Neural cell (in vitro differentiated cells): ENCODE data around the gene FAM89A. TPM values are rescaled to one million over a fixed set of nuclear protein-coding genes. Genes with fewer than 3 reads are reported as not detected.

ENCODE experiments used
- H2AFZ ChIP-seq: fragments of 200-600, 300-800 bp; sonication (generic), shearing (Covaris generic); 2 replicates; pipeline ENCODE4 v1.6.0; 2014; ENCODE audit warnings: low read depth, mild to moderate bottlenecking, antibody characterized with exemption, low read length, moderate library complexity
- H3F3A ChIP-seq: fragments of 200-600 bp; shearing (Covaris generic); 2 replicates; pipeline ENCODE4 v1.6.1; 2016; ENCODE audit warnings: mild to moderate bottlenecking, moderate library complexity, mixed read lengths, antibody characterized with exemption, low read length; ENCODE audit not compliant: insufficient read depth, poor library complexity, severe bottlenecking
- H3K27ac ChIP-seq: fragments of 200-600, 300-800 bp; sonication (generic), shearing (Covaris generic); 2 replicates; pipeline ENCODE4 v1.5.1; 2014; ENCODE audit warnings: mild to moderate bottlenecking, low read length, moderate library complexity
- H3K27me3 ChIP-seq: fragments of 300-800, 200-600 bp; sonication (generic), shearing (Covaris generic); 2 replicates; pipeline ENCODE4 v1.6.0; 2014; ENCODE audit warnings: mild to moderate bottlenecking, low read depth, low read length, moderate library complexity; ENCODE audit not compliant: insufficient read depth
- H3K36me3 ChIP-seq: fragments of 300-800, 200-600 bp; sonication (generic), shearing (Covaris generic); 2 replicates; pipeline ENCODE4 v1.5.1; 2014; ENCODE audit warnings: mild to moderate bottlenecking, antibody characterized with exemption, low read length, moderate library complexity; ENCODE audit not compliant: insufficient read depth
- H3K4me2 ChIP-seq: fragments of 300-800, 200-600 bp; sonication (generic), shearing (Covaris generic); 2 replicates; pipeline ENCODE4 v1.6.0; 2014; ENCODE audit warnings: mild to moderate bottlenecking, low read length
- H3K4me3 ChIP-seq: fragments of 300-800, 200-600 bp; sonication (generic), shearing (Covaris generic); 2 replicates; pipeline ENCODE4 v1.5.1; 2014; ENCODE audit warnings: mild to moderate bottlenecking, low read length, moderate library complexity
- H3K79me2 ChIP-seq: fragments of 200-600 bp; shearing (Covaris generic); replicated peaks from 2 replicates; pipeline ENCODE4 v1.6.0; 2014; ENCODE audit warnings: mild to moderate bottlenecking, low read length, moderate library complexity; ENCODE audit not compliant: insufficient read depth
- H3K9ac ChIP-seq: fragments of 300-800, 200-600 bp; sonication (generic), shearing (Covaris generic); 2 replicates; pipeline ENCODE4 v1.6.1; 2016; ENCODE audit warnings: mild to moderate bottlenecking, low read length, mixed read lengths
- H3K9me2 ChIP-seq: fragments of 200-600 bp; shearing (Covaris generic); 2 replicates; pipeline ENCODE4 v1.6.1; 2016; ENCODE audit warnings: mild to moderate bottlenecking, low read length, mixed read lengths; ENCODE audit not compliant: insufficient read depth
- H3K9me3 ChIP-seq: fragments of 200-600, 300-800 bp; sonication (generic), shearing (Covaris generic); 2 replicates; pipeline ENCODE4 v1.6.1; 2016; ENCODE audit warnings: mild to moderate bottlenecking, mixed run types, low read length, moderate library complexity, mixed read lengths
- H4K20me1 ChIP-seq: fragments of 200-600 bp; shearing (Covaris generic); 2 replicates; pipeline ENCODE4 v1.6.1; 2016; ENCODE audit warnings: mild to moderate bottlenecking, mixed run types; ENCODE audit not compliant: insufficient read depth
- EP300 ChIP-seq: fragments of 450-650 bp; conservative IDR thresholded peaks from 2 replicates; pipeline ENCODE4 v1.6.1; 2014; ENCODE audit warnings: antibody characterized with exemption, mild to moderate bottlenecking, moderate library complexity; ENCODE audit not compliant: poor library complexity, severe bottlenecking
- POLR2AphosphoS5 ChIP-seq: IDR thresholded peaks from 2 replicates; pipeline ENCODE4 v1.6.1; 2012
- RAD21 ChIP-seq: fragments of 450-650 bp; conservative IDR thresholded peaks from 2 replicates; pipeline ENCODE4 v1.6.1; 2014; ENCODE audit warnings: antibody characterized with exemption, mild to moderate bottlenecking, moderate library complexity
- TAF1 ChIP-seq: IDR thresholded peaks from 2 replicates; pipeline ENCODE4 v1.6.1; 2012; ENCODE audit warnings: low read depth
- polyA plus RNA-seq: library from polyadenylated mRNA; depleted of rRNA; stranded (reverse); fragments of >200 nt; gene quantifications from 2 replicates; pipeline ENCODE4 v1.2.3, GENCODE V29; 2014
- TF ChIP-seq, protein P1 (sequence below): IDR thresholded peaks from 2 replicates; pipeline ENCODE4 v1.6.1; 2012; ENCODE audit warnings: borderline replicate concordance

FAM89A gene
- polyA plus RNA-seq, 1 donor from 2014 or later: 0.20 TPM

DNA sequence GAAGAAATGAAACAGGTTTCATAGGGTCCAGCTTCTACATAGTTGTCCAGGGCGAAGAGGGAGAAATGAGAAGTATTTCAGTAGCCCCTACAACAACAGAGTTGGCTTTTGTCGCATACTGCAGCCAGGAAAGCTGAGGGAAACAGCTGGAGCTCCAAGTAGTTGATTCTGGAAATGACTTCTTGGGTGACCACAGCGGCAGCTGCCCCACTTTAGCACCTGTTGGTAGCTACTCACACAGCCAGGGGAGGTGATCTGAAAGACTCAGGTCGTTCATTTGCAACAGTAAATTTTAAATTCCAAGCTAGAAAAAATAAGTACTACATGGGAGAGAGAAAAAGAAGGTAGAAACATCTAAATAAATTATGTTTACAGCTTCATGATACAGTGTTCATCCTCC is 63.7 kb downstream of the FAM89A start:
- Histone ChIP-seq H4K20me1 (no peaks in the 10 kb centered on the region), H3K36me3 (peaks cover 6% of the 10 kb centered on the region), H3K27me3 (no peaks in the 10 kb centered on the region), H3K4me2 (no peak overlapping the region), H3K27ac (no peak overlapping the region), H3K9me3 (no peaks in the 10 kb centered on the region), H3K79me2 (peaks cover 27% of the 10 kb centered on the region), H3K4me3 (peak overlapping the region; percentile 92), H3K9ac (no peak overlapping the region), H3F3A (no peaks in the 10 kb centered on the region), H3K9me2 (no peaks in the 10 kb centered on the region), H2AFZ (no peak overlapping the region)
- TF ChIP-seq TAF1 (no peak), RAD21 (no peak)

DNA sequence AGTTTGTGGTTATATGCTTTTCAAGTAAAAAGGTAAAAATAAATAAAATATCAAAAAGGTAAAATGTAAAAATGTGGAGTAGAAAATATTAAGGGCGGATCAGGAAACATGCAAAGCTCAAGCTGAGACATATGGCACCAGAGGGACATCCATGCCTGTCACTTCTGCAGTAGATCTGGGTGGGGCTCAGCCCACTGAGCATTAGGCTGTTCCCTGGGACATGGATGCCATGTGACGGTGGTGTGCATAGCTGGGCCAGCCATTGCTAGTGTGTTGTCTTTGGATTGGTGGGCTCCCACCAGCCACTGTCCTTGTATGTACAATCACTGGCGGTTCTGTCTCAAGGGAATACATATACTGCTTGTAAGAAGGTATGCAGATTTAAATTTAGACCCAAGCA is 64.4 kb downstream of the FAM89A start:
- Histone ChIP-seq H3K27me3 (no peaks in the 10 kb centered on the region), H3K27ac (no peak overlapping the region), H3K79me2 (peaks cover 27% of the 10 kb centered on the region), H3F3A (no peaks in the 10 kb centered on the region), H3K4me2 (no peak overlapping the region), H2AFZ (no peak overlapping the region), H3K9me2 (no peaks in the 10 kb centered on the region), H3K4me3 (no peak overlapping the region), H3K9me3 (no peaks in the 10 kb centered on the region), H4K20me1 (no peaks in the 10 kb centered on the region), H3K36me3 (peaks cover 6% of the 10 kb centered on the region), H3K9ac (no peak overlapping the region)
- no peak for TF ChIP-seq TAF1

DNA sequence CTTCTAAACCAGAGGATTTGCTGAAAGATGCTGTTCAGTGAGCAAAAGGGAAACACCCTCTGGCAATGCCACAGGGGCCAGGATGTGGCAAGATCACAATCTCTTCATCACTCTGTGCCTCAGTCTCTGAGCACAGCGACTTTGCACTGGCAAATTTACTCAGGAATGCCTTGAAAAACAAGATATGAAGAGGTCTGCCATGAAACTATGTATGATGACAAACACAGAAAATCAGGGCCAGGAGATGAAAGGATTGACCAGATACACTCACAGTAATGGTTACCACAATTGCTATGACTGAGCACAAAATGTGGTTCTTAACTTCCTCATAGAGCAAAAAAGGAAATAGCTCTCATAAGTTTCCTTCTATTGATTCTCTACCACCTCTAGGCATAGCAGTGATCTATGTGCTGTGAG is 67.2 kb downstream of the FAM89A start:
- H3K9me2 ChIP-seq: no peaks in the 10 kb centered on the region
- no peaks in the 10 kb centered on the region for H3K9me3 ChIP-seq
- TF ChIP-seq EP300: no peak
- H3K4me2 ChIP-seq: no peak overlapping the region
- peaks cover 6% of the 10 kb centered on the region for H3K36me3 ChIP-seq
- peaks cover 21% of the 10 kb centered on the region for H3K79me2 ChIP-seq
- no peak overlapping the region for H3K4me3 ChIP-seq
- H3K27me3 ChIP-seq: no peaks in the 10 kb centered on the region
- H3F3A ChIP-seq: no peaks in the 10 kb centered on the region
- no peak overlapping the region for H2AFZ ChIP-seq
- H4K20me1 ChIP-seq: no peaks in the 10 kb centered on the region
- no peak overlapping the region for H3K27ac ChIP-seq
- no peak overlapping the region for H3K9ac ChIP-seq

DNA sequence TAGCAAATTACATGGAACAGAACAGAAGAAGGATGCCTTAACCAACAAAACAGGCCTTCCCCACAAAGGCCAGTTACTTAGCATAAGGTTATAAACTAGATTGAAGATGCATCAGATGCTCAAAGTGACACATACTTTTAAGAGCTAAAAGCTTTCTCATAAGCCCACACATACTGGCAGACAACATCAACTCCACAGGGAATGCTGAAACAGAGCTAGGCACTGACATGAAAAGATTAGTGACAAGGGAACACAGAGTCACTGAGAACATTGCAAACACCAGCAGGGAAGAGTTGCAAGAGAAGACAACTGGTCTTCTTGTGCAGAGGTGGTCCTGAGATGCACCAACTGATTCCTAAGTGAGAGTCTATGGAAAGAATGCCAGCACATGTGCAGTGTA is 68.3 kb downstream of the FAM89A start:
- Histone ChIP-seq H3K27me3 (no peaks in the 10 kb centered on the region), H3K36me3 (peaks cover 6% of the 10 kb centered on the region), H4K20me1 (no peaks in the 10 kb centered on the region), H3K27ac (no peak overlapping the region), H3K9ac (no peak overlapping the region), H2AFZ (no peak overlapping the region), H3K4me2 (no peak overlapping the region), H3K9me2 (no peaks in the 10 kb centered on the region), H3K4me3 (peak overlapping the region; percentile 36), H3F3A (no peaks in the 10 kb centered on the region), H3K9me3 (no peaks in the 10 kb centered on the region), H3K79me2 (peaks cover 14% of the 10 kb centered on the region)
- TF ChIP-seq EP300 (peak; percentile 46), POLR2AphosphoS5 (peak; percentile 75), RAD21 (no peak)

DNA sequence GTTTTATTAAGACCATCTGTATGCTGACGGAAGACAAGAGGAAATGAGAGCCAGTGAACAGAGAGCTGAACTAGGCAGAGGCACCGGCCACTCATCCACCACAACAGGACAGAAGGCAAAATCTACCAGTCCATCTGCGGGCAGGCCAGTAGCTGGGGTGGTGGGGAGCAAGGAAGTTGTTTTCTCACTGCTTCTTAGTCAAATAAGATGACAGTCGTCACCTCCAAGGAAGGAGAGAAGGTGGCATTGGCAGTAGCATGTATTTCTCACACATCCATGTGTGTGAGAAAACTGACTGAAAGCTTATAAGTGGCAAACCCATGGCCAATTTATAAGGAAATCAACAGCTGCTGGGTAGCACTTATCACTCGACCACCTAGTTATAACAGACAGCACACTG is 69.6 kb downstream of the FAM89A start:
- no peaks in the 10 kb centered on the region for H3K9me3 ChIP-seq
- no peak overlapping the region for H2AFZ ChIP-seq
- H3K9ac ChIP-seq: no peak overlapping the region
- H3F3A ChIP-seq: no peaks in the 10 kb centered on the region
- no peak for TF ChIP-seq POLR2AphosphoS5
- TF ChIP-seq, protein P1, sequence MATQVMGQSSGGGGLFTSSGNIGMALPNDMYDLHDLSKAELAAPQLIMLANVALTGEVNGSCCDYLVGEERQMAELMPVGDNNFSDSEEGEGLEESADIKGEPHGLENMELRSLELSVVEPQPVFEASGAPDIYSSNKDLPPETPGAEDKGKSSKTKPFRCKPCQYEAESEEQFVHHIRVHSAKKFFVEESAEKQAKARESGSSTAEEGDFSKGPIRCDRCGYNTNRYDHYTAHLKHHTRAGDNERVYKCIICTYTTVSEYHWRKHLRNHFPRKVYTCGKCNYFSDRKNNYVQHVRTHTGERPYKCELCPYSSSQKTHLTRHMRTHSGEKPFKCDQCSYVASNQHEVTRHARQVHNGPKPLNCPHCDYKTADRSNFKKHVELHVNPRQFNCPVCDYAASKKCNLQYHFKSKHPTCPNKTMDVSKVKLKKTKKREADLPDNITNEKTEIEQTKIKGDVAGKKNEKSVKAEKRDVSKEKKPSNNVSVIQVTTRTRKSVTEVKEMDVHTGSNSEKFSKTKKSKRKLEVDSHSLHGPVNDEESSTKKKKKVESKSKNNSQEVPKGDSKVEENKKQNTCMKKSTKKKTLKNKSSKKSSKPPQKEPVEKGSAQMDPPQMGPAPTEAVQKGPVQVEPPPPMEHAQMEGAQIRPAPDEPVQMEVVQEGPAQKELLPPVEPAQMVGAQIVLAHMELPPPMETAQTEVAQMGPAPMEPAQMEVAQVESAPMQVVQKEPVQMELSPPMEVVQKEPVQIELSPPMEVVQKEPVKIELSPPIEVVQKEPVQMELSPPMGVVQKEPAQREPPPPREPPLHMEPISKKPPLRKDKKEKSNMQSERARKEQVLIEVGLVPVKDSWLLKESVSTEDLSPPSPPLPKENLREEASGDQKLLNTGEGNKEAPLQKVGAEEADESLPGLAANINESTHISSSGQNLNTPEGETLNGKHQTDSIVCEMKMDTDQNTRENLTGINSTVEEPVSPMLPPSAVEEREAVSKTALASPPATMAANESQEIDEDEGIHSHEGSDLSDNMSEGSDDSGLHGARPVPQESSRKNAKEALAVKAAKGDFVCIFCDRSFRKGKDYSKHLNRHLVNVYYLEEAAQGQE: no peak
- no peaks in the 10 kb centered on the region for H3K27me3 ChIP-seq
- H3K36me3 ChIP-seq: no peaks in the 10 kb centered on the region
- peaks cover 6% of the 10 kb centered on the region for H3K79me2 ChIP-seq
- no peaks in the 10 kb centered on the region for H3K9me2 ChIP-seq
- H3K4me3 ChIP-seq: no peak overlapping the region
- no peak overlapping the region for H3K27ac ChIP-seq
- H3K4me2 ChIP-seq: no peak overlapping the region
- no peaks in the 10 kb centered on the region for H4K20me1 ChIP-seq
